Measurements from ENCODE around the gene PPARD.

PPARD gene

GRCh38 chr6:35463292-35463691 lies 120.9 kb downstream of the PPARD start:
- TF ChIP-seq, protein P1, sequence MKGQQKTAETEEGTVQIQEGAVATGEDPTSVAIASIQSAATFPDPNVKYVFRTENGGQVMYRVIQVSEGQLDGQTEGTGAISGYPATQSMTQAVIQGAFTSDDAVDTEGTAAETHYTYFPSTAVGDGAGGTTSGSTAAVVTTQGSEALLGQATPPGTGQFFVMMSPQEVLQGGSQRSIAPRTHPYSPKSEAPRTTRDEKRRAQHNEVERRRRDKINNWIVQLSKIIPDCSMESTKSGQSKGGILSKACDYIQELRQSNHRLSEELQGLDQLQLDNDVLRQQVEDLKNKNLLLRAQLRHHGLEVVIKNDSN (IDR thresholded peaks at IDR 0.05): no peak
- TF ChIP-seq TAF1 (IDR thresholded peaks at IDR 0.05; ENCODE audit: low read depth) (no peak), YY1 (IDR thresholded peaks at IDR 0.05; ENCODE audit: low read depth) (no peak), NFIC (IDR thresholded peaks at IDR 0.05) (no peak), ZBTB7A (IDR thresholded peaks at IDR 0.05; ENCODE audit: low read depth) (no peak), EP300 (IDR thresholded peaks at IDR 0.05; ENCODE audit: borderline replicate concordance) (no peak), FOXM1 (IDR thresholded peaks at IDR 0.05; ENCODE audit: borderline replicate concordance, low read depth) (no peak), MAX (IDR thresholded peaks at IDR 0.05) (no peak), TCF12 (IDR thresholded peaks at IDR 0.05; ENCODE audit: low read depth) (no peak), CREB1 (IDR thresholded peaks at IDR 0.05; ENCODE audit: low read depth) (no peak), EGR1 (IDR thresholded peaks at IDR 0.05) (no peak), TEAD4 (IDR thresholded peaks at IDR 0.05) (no peak), CEBPB (IDR thresholded peaks at IDR 0.05) (no peak), RAD21 (IDR thresholded peaks at IDR 0.05; ENCODE audit: low read depth) (no peak)
- TF ChIP-seq, protein P2, sequence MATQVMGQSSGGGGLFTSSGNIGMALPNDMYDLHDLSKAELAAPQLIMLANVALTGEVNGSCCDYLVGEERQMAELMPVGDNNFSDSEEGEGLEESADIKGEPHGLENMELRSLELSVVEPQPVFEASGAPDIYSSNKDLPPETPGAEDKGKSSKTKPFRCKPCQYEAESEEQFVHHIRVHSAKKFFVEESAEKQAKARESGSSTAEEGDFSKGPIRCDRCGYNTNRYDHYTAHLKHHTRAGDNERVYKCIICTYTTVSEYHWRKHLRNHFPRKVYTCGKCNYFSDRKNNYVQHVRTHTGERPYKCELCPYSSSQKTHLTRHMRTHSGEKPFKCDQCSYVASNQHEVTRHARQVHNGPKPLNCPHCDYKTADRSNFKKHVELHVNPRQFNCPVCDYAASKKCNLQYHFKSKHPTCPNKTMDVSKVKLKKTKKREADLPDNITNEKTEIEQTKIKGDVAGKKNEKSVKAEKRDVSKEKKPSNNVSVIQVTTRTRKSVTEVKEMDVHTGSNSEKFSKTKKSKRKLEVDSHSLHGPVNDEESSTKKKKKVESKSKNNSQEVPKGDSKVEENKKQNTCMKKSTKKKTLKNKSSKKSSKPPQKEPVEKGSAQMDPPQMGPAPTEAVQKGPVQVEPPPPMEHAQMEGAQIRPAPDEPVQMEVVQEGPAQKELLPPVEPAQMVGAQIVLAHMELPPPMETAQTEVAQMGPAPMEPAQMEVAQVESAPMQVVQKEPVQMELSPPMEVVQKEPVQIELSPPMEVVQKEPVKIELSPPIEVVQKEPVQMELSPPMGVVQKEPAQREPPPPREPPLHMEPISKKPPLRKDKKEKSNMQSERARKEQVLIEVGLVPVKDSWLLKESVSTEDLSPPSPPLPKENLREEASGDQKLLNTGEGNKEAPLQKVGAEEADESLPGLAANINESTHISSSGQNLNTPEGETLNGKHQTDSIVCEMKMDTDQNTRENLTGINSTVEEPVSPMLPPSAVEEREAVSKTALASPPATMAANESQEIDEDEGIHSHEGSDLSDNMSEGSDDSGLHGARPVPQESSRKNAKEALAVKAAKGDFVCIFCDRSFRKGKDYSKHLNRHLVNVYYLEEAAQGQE (IDR thresholded peaks at IDR 0.05; ENCODE audit: low read depth): no peak

GRCh38 chr6:35465646-35466045 lies 123.3 kb downstream of the PPARD start:
- no peak for TF ChIP-seq EGR1 (IDR thresholded peaks at IDR 0.05)
- no peak for TF ChIP-seq RAD21 (IDR thresholded peaks at IDR 0.05; ENCODE audit: low read depth)
- TF ChIP-seq YY1 (IDR thresholded peaks at IDR 0.05; ENCODE audit: low read depth): no peak
- no peak for TF ChIP-seq CEBPB (IDR thresholded peaks at IDR 0.05)
- TF ChIP-seq ZBTB7A (IDR thresholded peaks at IDR 0.05; ENCODE audit: low read depth): no peak
- no peak for TF ChIP-seq EP300 (IDR thresholded peaks at IDR 0.05; ENCODE audit: borderline replicate concordance)
- TF ChIP-seq CREB1 (IDR thresholded peaks at IDR 0.05; ENCODE audit: low read depth): no peak

GRCh38 chr6:35468181-35468979 lies 126.0 kb downstream of the PPARD start, which contains the start of gene RPL10A:
Gene RPL10A, plus strand, starts transcription at chr6:35468401. Its CDS starts 34 bp downstream, at chr6:35468435.
- TF ChIP-seq, protein P1 (IDR thresholded peaks at IDR 0.05): no peak
- TF ChIP-seq, protein P2 (IDR thresholded peaks at IDR 0.05; ENCODE audit: low read depth): peak; percentile 43; the same call in 1 of the 2 replicates
- peak; percentile 72; the same call in 1 of the 2 replicates for TF ChIP-seq TCF12 (IDR thresholded peaks at IDR 0.05; ENCODE audit: low read depth)
- TF ChIP-seq YY1 (IDR thresholded peaks at IDR 0.05; ENCODE audit: low read depth): peak; percentile 65; the same call in 1 of the 2 replicates
- TF ChIP-seq NFIC (IDR thresholded peaks at IDR 0.05): no peak; the same call in 1 of the 2 replicates
- 0 out of 2 replicates have a peak, but pooled peaks have one; percentile 58 for TF ChIP-seq ZBTB7A (IDR thresholded peaks at IDR 0.05; ENCODE audit: low read depth)
- TF ChIP-seq EP300 (IDR thresholded peaks at IDR 0.05; ENCODE audit: borderline replicate concordance): peak; percentile 30; the same call in 1 of the 2 replicates
- no peak; the same call in 1 of the 2 replicates for TF ChIP-seq EGR1 (IDR thresholded peaks at IDR 0.05)
- no peak for TF ChIP-seq TEAD4 (IDR thresholded peaks at IDR 0.05)
- TF ChIP-seq CEBPB (IDR thresholded peaks at IDR 0.05): peak; percentile 50; the same call in 1 of the 2 replicates
- no peak for TF ChIP-seq CREB1 (IDR thresholded peaks at IDR 0.05; ENCODE audit: low read depth)
- TF ChIP-seq FOXM1 (IDR thresholded peaks at IDR 0.05; ENCODE audit: borderline replicate concordance, low read depth): no peak
- peak; percentile 83 for TF ChIP-seq RAD21 (IDR thresholded peaks at IDR 0.05; ENCODE audit: low read depth)
- peak; percentile 99 for TF ChIP-seq TAF1 (IDR thresholded peaks at IDR 0.05; ENCODE audit: low read depth)
- peak; percentile 97 for TF ChIP-seq MAX (IDR thresholded peaks at IDR 0.05)

- TF ChIP-seq FOXM1 (IDR thresholded peaks at IDR 0.05; ENCODE audit: borderline replicate concordance, low read depth): no peak
- 0 out of 2 replicates have a peak, but pooled peaks have one; percentile 16 for TF ChIP-seq TCF12 (IDR thresholded peaks at IDR 0.05; ENCODE audit: low read depth)
- TF ChIP-seq ZBTB7A (IDR thresholded peaks at IDR 0.05; ENCODE audit: low read depth): peak; percentile 59; the same call in 1 of the 2 replicates
- no peak for TF ChIP-seq EP300 (IDR thresholded peaks at IDR 0.05; ENCODE audit: borderline replicate concordance)
- TF ChIP-seq CEBPB (IDR thresholded peaks at IDR 0.05): no peak
Measured at GRCh38 chr6:35468980-35469750, 126.8 kb downstream of the PPARD start.
